GM12878 (cell line): Measurements from ENCODE around the gene DYNLT5. TPM values are rescaled to one million over a fixed set of nuclear protein-coding genes. Genes with fewer than 3 reads are reported as not detected.
"Not testable (repeated sequence)": the region's sequence is repeated elsewhere in the genome, so short reads cannot be mapped to it uniquely, and the experiment has no call there.

Experiments used
- ATAC-seq: fragments of 200-7000 bp; cut with Tn5 transposase; 3 replicates; pipeline ENCODE4 v1.9.1; 2020; ENCODE audit warnings: mild to moderate bottlenecking, moderate library complexity
- BruUV-seq: library from RNA; stranded (reverse); fragments of 400-500 nt; replicated peaks from 2 replicates; lab custom pipeline; 2021; lab: Mats Ljungman, UMichigan
- CTCF ChIA-PET: fragments of 300-600 bp; sonication (Branson Sonifier 250); formaldehyde crosslinking; extraction: SDS; loops from one replicate; lab custom pipeline; 2021; ENCODE audit warnings: inconsistent platforms; lab: Yijun Ruan, JAX
- POLR2A ChIA-PET: fragments of 350-600 bp; formaldehyde crosslinking; extraction: SDS; loops from one replicate; lab custom pipeline; 2021; ENCODE audit warnings: inconsistent platforms; lab: Charles Lee
- RAD21 ChIA-PET: fragments of 300-600 bp; sonication (Branson Sonifier 250); formaldehyde crosslinking; loops from one replicate; lab custom pipeline; 2023; ENCODE audit warnings: antibody characterized with exemption; ENCODE audit not compliant: unreplicated experiment; lab: Charles Lee
- SMC1A ChIA-PET: fragments of 300-600 bp; sonication (Branson Sonifier 250); formaldehyde crosslinking; loops from one replicate; lab custom pipeline; 2023; ENCODE audit not compliant: unreplicated experiment, uncharacterized antibody; lab: Charles Lee
- DNase-seq: peaks from one replicate; pipeline ENCODE4 v3.0.0-alpha.2; 2011; ENCODE audit warnings: low read depth, low spot score
- FAIRE-seq: peaks from 3 replicates; lab custom pipeline; 2011; peaks lifted over from hg19 to GRCh38; lab: Jason Lieb, UNC
- H2AFZ ChIP-seq: 2 replicates; pipeline ENCODE4 v1.6.0; 2011; ENCODE audit warnings: low read depth, low read length, control low read depth; ENCODE audit not compliant: control insufficient read depth
- H3K27ac ChIP-seq: 2 replicates; pipeline ENCODE4 v1.5.1; 2011; ENCODE audit warnings: control low read depth; ENCODE audit not compliant: control insufficient read depth, insufficient read depth
- H3K27me3 ChIP-seq, 2 experiments: replicated peaks in 1 of 2; 2 replicates each; pipeline versions ENCODE4 v1.6.0 to v1.6.1; 2011; ENCODE audit warnings: low read length in 1 of 2; ENCODE audit not compliant: control insufficient read depth in 2 of 2, insufficient read depth in 2 of 2
- H3K36me3 ChIP-seq, 2 experiments: 2 replicates each; pipeline ENCODE4 v1.5.1; 2011; ENCODE audit warnings: low read length in 1 of 2; ENCODE audit not compliant: control insufficient read depth in 2 of 2, insufficient read depth in 2 of 2
- H3K4me1 ChIP-seq: 2 replicates; pipeline ENCODE4 v1.6.1; 2011; ENCODE audit warnings: mild to moderate bottlenecking, low read length, moderate library complexity, mixed read lengths; ENCODE audit not compliant: control insufficient read depth, insufficient read depth
- H3K4me2 ChIP-seq: 2 replicates; pipeline ENCODE4 v1.6.0; 2011; ENCODE audit warnings: control low read depth; ENCODE audit not compliant: control insufficient read depth, insufficient read depth
- H3K4me3 ChIP-seq: fragments of 200-600 bp; sonication (generic); 2 replicates; pipeline ENCODE4 v1.5.1; 2016
- H3K79me2 ChIP-seq: 2 replicates; pipeline ENCODE4 v1.6.0; 2011; ENCODE audit warnings: low read length; ENCODE audit not compliant: control insufficient read depth, insufficient read depth
- H3K9ac ChIP-seq: 2 replicates; pipeline ENCODE4 v1.8.0; 2011; ENCODE audit warnings: low read length, control low read depth, mixed read lengths; ENCODE audit not compliant: control insufficient read depth, insufficient read depth
- H3K9me3 ChIP-seq: replicated peaks from 3 replicates; pipeline ENCODE4 v1.5.1; 2011; ENCODE audit warnings: mild to moderate bottlenecking, low read length; ENCODE audit not compliant: control insufficient read depth, insufficient read depth
- H4K20me1 ChIP-seq: 2 replicates; pipeline ENCODE4 v1.6.0; 2011; ENCODE audit not compliant: control insufficient read depth, insufficient read depth
- BACH1 ChIP-seq: fragments of 450-650 bp; IDR thresholded peaks from 2 replicates; pipeline ENCODE4 v1.6.1; 2017; ENCODE audit warnings: mild to moderate bottlenecking, borderline replicate concordance
- CBFB ChIP-seq: IDR thresholded peaks from 2 replicates; pipeline ENCODE4 v1.6.1; 2016; ENCODE audit warnings: antibody characterized with exemption, low read depth
- ELK1 ChIP-seq: IDR thresholded peaks from 2 replicates; pipeline ENCODE4 v1.6.1; 2012; ENCODE audit warnings: low read depth, low read length, improper control_type of control experiment
- IKZF2 ChIP-seq, 2 experiments: fragments of 450-650 bp; IDR thresholded peaks; 2 replicates each; pipeline ENCODE4 v1.6.1; 2017; ENCODE audit warnings: mild to moderate bottlenecking in 2 of 2, moderate library complexity in 2 of 2
- IRF3 ChIP-seq: fragments of 450-650 bp; IDR thresholded peaks from 2 replicates; pipeline ENCODE4 v1.6.1; 2014; ENCODE audit warnings: mild to moderate bottlenecking
- PBX3 ChIP-seq: IDR thresholded peaks from 2 replicates; pipeline ENCODE4 v1.6.1; 2011; ENCODE audit warnings: mild to moderate bottlenecking, low read depth, low read length, moderate library complexity; ENCODE audit not compliant: insufficient replicate concordance
- PML ChIP-seq: IDR thresholded peaks from 2 replicates; pipeline ENCODE4 v1.6.1; 2012; ENCODE audit warnings: low read length, inconsistent platforms
- POLR2A ChIP-seq: IDR thresholded peaks from 2 replicates; pipeline ENCODE4 v1.6.1; 2011; ENCODE audit warnings: low read depth, mild to moderate bottlenecking, low read length
- SMARCA5 ChIP-seq: fragments of 450-650 bp; IDR thresholded peaks from 2 replicates; pipeline ENCODE4 v1.6.1; 2017; ENCODE audit warnings: mild to moderate bottlenecking
- SPI1 ChIP-seq: IDR thresholded peaks from 2 replicates; pipeline ENCODE4 v1.6.1; 2011; ENCODE audit warnings: low read depth, mild to moderate bottlenecking, low read length, moderate library complexity, borderline replicate concordance; ENCODE audit not compliant: insufficient read depth
- ZBTB33 ChIP-seq: fragments of 450-650 bp; IDR thresholded peaks from 2 replicates; pipeline ENCODE4 v1.6.1; 2017; ENCODE audit warnings: mild to moderate bottlenecking
- WGBS: methylation state at CpG from one replicate; pipeline ENCODE4 v1.1.6; 2016; ENCODE audit warnings: low lambda C conversion rate; ENCODE audit not compliant: insufficient replicate concordance, insufficient coverage; ENCODE audit errors: missing lambda C conversion rate; 5-methylcytosine and 5-hydroxymethylcytosine counted together
- in situ Hi-C: fragments of 300-500 bp; cut with MboI; formaldehyde crosslinking; loops from 9 replicates; pipeline ENCODE4 v1.14.3; 2018; ENCODE audit warnings: mixed read lengths
- intact Hi-C: fragments of 100-400 bp; cut with micrococcal nuclease; formaldehyde crosslinking; loops from one replicate; pipeline ENCODE4 v1.14.2; 2022; ENCODE audit not compliant: unreplicated experiment
- polyA plus RNA-seq, 11 experiments: library from polyadenylated mRNA; depleted of rRNA in 4 of 11; unstranded in 6 of 11; stranded (reverse) in 5 of 11; fragments of >200 nt; fragmentation: Nextera tagmentation in 4 of 11; fragmentation: Illumina TruSeq in 1 of 11; extraction: Ambion mirVana in 4 of 11; extraction: Trizol in 1 of 11; gene quantifications; 1 replicate in 1 of 11; 2 replicates in 10 of 11; pipeline versions ENCODE4 v1.2.1 to v1.2.3, GENCODE V29; 2011 to 2016; ENCODE audit warnings: inconsistent platforms in 2 of 11, missing spikeins in 2 of 11, low read depth in 1 of 11
- total RNA-seq, 4 experiments: library from RNA; depleted of rRNA in 3 of 4; stranded (reverse); fragments of >200 nt in 3 of 4; fragmentation: Illumina TruSeq in 1 of 4; extraction: Trizol in 1 of 4; gene quantifications; 2 replicates each; pipeline versions ENCODE4 v1.2.1 to v1.2.3, GENCODE V29; 2013 to 2021

The DYNLT5 gene
- total and polyA plus RNA-seq, 10 of the 15 experiments (the other 5 are each of a cell fraction or from before 2014, with no cell fraction given), result not detected

GRCh38 chr1:66791621-66792610 is 39.7 kb downstream of the DYNLT5 start:
- ATAC-seq, result no peak
- no peaks in the 10 kb centered on the region for H4K20me1 ChIP-seq
- POLR2A ChIA-PET, result no interaction called here
- H3K27ac ChIP-seq, result no peak overlapping the region
- no peak for DNase-seq
- TF ChIP-seq CBFB, result no peak
- no peak for TF ChIP-seq POLR2A
- no peak for TF ChIP-seq PBX3
- no peak for TF ChIP-seq SMARCA5
- TF ChIP-seq PML, result no peak
- no peak for TF ChIP-seq IKZF2 (IDR thresholded peaks at IDR 0.05)
- no peak for TF ChIP-seq ELK1
- TF ChIP-seq ZBTB33, result no peak
- TF ChIP-seq SPI1, result no peak
- TF ChIP-seq IRF3, result no peak
- no peak for TF ChIP-seq BACH1
- H3K9ac ChIP-seq, result no peak overlapping the region
- H3K4me1 ChIP-seq, result no peaks in the 10 kb centered on the region
- intact Hi-C loops (no loop called here), in situ Hi-C loops (no loop called here)
- RAD21 ChIA-PET, result no interaction called here
- H3K27me3 ChIP-seq, result no peaks in the 10 kb centered on the region
- H3K79me2 ChIP-seq, result no peaks in the 10 kb centered on the region
- FAIRE-seq, result no peak
- no peaks in the 10 kb centered on the region for H3K36me3 ChIP-seq
- no peak overlapping the region for H3K4me2 ChIP-seq
- BruUV-seq, result no TSS peak
- SMC1A ChIA-PET, result interaction anchor here (1.2 kb wide), 2 partner anchors 10 to 33 kb away, joined by 4 to 5 read pairs; no protein-coding TSS in a partner anchor
- no peak overlapping the region for H3K4me3 ChIP-seq
- no peaks in the 10 kb centered on the region; the same call in 2 of the 3 replicates for H3K9me3 ChIP-seq
- no peak overlapping the region for H2AFZ ChIP-seq
- CTCF ChIA-PET, result interaction anchor here (0.7 to 1.4 kb wide), 2 partner anchors 61 to 357 kb away, joined by 3 read pairs; no protein-coding TSS in a partner anchor
- 30% methylated on average over 5 of the region's 5 CpGs for WGBS

GRCh38 chr1:66795839-66796238 is 43.6 kb downstream of the DYNLT5 start:
- in situ Hi-C loops, DNase-seq, H4K20me1 ChIP-seq, H3K79me2 ChIP-seq, FAIRE-seq, H3K9me3 ChIP-seq, H3K4me3 ChIP-seq, SMC1A ChIA-PET, H2AFZ ChIP-seq, ATAC-seq, H3K9ac ChIP-seq, RAD21 ChIA-PET, H3K4me1 ChIP-seq, H3K36me3 ChIP-seq, intact Hi-C loops, BruUV-seq, H3K27ac ChIP-seq, H3K27me3 ChIP-seq, H3K4me2 ChIP-seq, CTCF ChIA-PET: not testable (repeated sequence)
- WGBS, result 60% methylated on average over 2 of the region's 2 CpGs
- POLR2A ChIA-PET, result interaction anchor here (0.6 kb wide), 1 partner anchor 551 kb away, joined by 6 read pairs; no protein-coding TSS in a partner anchor
